WTC11 (cell line): Measurements from ENCODE around the gene TTC7B. TPM values are rescaled to one million over a fixed set of nuclear protein-coding genes. Genes with fewer than 3 reads are reported as not detected.

Source experiments
- ATAC-seq: fragments of 200-7000 bp; cut with Tn5 transposase; 2 replicates; pipeline ENCODE4 v1.10.0; 2021; ENCODE audit warnings: mild to moderate bottlenecking, moderate library complexity
- CTCF ChIA-PET: fragments of 300-600 bp; sonication (Branson Sonifier 250); formaldehyde crosslinking; loops from one replicate; lab custom pipeline; 2021; ENCODE audit warnings: antibody characterized with exemption; lab: Charles Lee
- POLR2A ChIA-PET: fragments of 350-600 bp; sonication (Branson Sonifier 250); formaldehyde crosslinking; loops from one replicate; lab custom pipeline; 2021; ENCODE audit warnings: antibody characterized with exemption; lab: Charles Lee
- DNase-seq: peaks from one replicate; pipeline ENCODE4 v3.0.0; 2021; ENCODE audit warnings: low spot score
- H3K27ac Mint-ChIP-seq: 2 replicates; pipeline ENCODE4 v1.8.0; 2021; ENCODE audit warnings: mixed read lengths
- H3K27me3 Mint-ChIP-seq: 2 replicates; pipeline ENCODE4 v1.8.0; 2021; ENCODE audit warnings: low read depth, mild to moderate bottlenecking, moderate library complexity, mixed read lengths
- H3K36me3 Mint-ChIP-seq: 2 replicates; pipeline ENCODE4 v1.8.0; 2021; ENCODE audit warnings: mixed read lengths
- H3K4me1 Mint-ChIP-seq: 2 replicates; pipeline ENCODE4 v1.8.0; 2022; ENCODE audit warnings: mixed read lengths
- H3K4me3 Mint-ChIP-seq: 2 replicates; pipeline ENCODE4 v1.8.0; 2021; ENCODE audit warnings: mild to moderate bottlenecking, moderate library complexity, mixed read lengths
- H3K9me3 Mint-ChIP-seq: 2 replicates; pipeline ENCODE4 v1.8.0; 2021; ENCODE audit warnings: mixed read lengths
- ESRRA ChIP-seq: sonication (generic); formaldehyde crosslinking; IDR thresholded peaks from 2 replicates; pipeline ENCODE4 v1.8.1; 2022; ENCODE audit warnings: mild to moderate bottlenecking, missing genetic modification reagents, borderline replicate concordance
- FOXJ3 ChIP-seq: sonication (generic); formaldehyde crosslinking; IDR thresholded peaks from 2 replicates; pipeline ENCODE4 v1.9.0; 2021; ENCODE audit warnings: missing genetic modification reagents, mild to moderate bottlenecking, borderline replicate concordance
- IRF2 ChIP-seq: sonication (generic); formaldehyde crosslinking; IDR thresholded peaks from 2 replicates; pipeline ENCODE4 v1.8.0; 2022; ENCODE audit warnings: low read depth, missing genetic modification reagents, borderline replicate concordance
- PRRX2 ChIP-seq: fragments of 250-450 bp; sonication (Bioruptor Pico); IDR thresholded peaks from 2 replicates; pipeline ENCODE4 v1.8.0; 2021; ENCODE audit warnings: mild to moderate bottlenecking
- RELA ChIP-seq: sonication (generic); formaldehyde crosslinking; IDR thresholded peaks from 2 replicates; pipeline ENCODE4 v1.8.1; 2022; ENCODE audit warnings: missing genetic modification reagents, mild to moderate bottlenecking, borderline replicate concordance
- TEAD1 ChIP-seq: sonication (generic); formaldehyde crosslinking; IDR thresholded peaks from 2 replicates; pipeline ENCODE4 v1.8.0; 2022; ENCODE audit warnings: mild to moderate bottlenecking, missing genetic modification reagents
- ZBTB21 ChIP-seq: sonication (generic); formaldehyde crosslinking; IDR thresholded peaks from 2 replicates; pipeline ENCODE4 v1.8.1; 2023; ENCODE audit warnings: mild to moderate bottlenecking, missing genetic modification reagents, borderline replicate concordance
- ZNF138 ChIP-seq: sonication (generic); formaldehyde crosslinking; conservative IDR thresholded peaks from 2 replicates; pipeline ENCODE4 v1.8.1; 2022; ENCODE audit warnings: mild to moderate bottlenecking, moderate library complexity, missing genetic modification reagents
- total RNA-seq: library from RNA; stranded (reverse); gene quantifications from 3 replicates; pipeline ENCODE4 v1.2.3, GENCODE V29; 2021
- TF ChIP-seq, protein P1 (sequence below): fragments of 250-450 bp; sonication (Bioruptor Pico); IDR thresholded peaks from 2 replicates; pipeline ENCODE4 v2.1.2; 2022; ENCODE audit warnings: mild to moderate bottlenecking, moderate library complexity
- TF ChIP-seq, protein P2 (sequence below): sonication (generic); formaldehyde crosslinking; IDR thresholded peaks from 2 replicates; pipeline ENCODE4 v1.8.0; 2023; ENCODE audit warnings: mild to moderate bottlenecking, missing genetic modification reagents
- TF ChIP-seq, protein P3 (sequence below): sonication (generic); formaldehyde crosslinking; IDR thresholded peaks from 2 replicates; pipeline ENCODE4 v1.8.1; 2022; ENCODE audit warnings: mild to moderate bottlenecking, moderate library complexity, missing genetic modification reagents
- TF ChIP-seq, protein P4 (sequence below): sonication (generic); formaldehyde crosslinking; IDR thresholded peaks from 2 replicates; pipeline ENCODE4 v1.8.1; 2022; ENCODE audit warnings: mild to moderate bottlenecking, missing genetic modification reagents, moderate library complexity, borderline replicate concordance
- TF ChIP-seq, protein P5 (sequence below): fragments of 250-450 bp; sonication (Bioruptor Pico); conservative IDR thresholded peaks from 2 replicates; pipeline ENCODE4 v1.9.0; 2021; ENCODE audit warnings: mild to moderate bottlenecking
- TF ChIP-seq, protein P6 (sequence below): sonication (generic); formaldehyde crosslinking; IDR thresholded peaks from 2 replicates; pipeline ENCODE4 v1.8.0; 2022; ENCODE audit warnings: mild to moderate bottlenecking, missing genetic modification reagents
- TF ChIP-seq, protein P7 (sequence below): sonication (generic); formaldehyde crosslinking; IDR thresholded peaks from 2 replicates; pipeline ENCODE4 v1.8.1; 2023; ENCODE audit warnings: mild to moderate bottlenecking, missing genetic modification reagents, borderline replicate concordance
- TF ChIP-seq, protein P8 (sequence below): sonication (generic); formaldehyde crosslinking; IDR thresholded peaks from 2 replicates; pipeline ENCODE4 v1.8.1; 2023; ENCODE audit warnings: mild to moderate bottlenecking, moderate library complexity, missing genetic modification reagents

The TTC7B gene
- total RNA-seq, 1 experiment from 2014 or later, result 27.6 TPM

DNA sequence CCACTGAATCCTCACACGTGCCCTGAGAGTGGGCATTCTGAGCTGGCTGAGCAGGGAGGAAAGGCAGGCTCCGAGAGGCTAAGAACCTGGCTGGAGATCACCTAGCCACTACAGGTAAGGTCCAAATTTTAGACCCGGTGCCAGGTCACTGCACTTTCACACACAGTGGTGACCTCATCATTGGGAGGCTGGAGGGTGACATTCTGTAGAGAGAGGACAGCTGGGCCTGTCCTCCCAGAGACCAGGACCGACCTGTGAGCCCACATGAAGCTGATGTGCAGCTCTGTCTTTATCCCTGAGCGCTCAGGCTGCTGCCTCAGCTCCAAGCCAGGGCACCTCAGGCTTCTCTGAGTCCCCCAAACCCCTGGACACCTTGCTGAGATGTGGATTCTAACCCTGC is 4.1 kb downstream of the TTC7B start (continued):
- TF ChIP-seq, protein P1, sequence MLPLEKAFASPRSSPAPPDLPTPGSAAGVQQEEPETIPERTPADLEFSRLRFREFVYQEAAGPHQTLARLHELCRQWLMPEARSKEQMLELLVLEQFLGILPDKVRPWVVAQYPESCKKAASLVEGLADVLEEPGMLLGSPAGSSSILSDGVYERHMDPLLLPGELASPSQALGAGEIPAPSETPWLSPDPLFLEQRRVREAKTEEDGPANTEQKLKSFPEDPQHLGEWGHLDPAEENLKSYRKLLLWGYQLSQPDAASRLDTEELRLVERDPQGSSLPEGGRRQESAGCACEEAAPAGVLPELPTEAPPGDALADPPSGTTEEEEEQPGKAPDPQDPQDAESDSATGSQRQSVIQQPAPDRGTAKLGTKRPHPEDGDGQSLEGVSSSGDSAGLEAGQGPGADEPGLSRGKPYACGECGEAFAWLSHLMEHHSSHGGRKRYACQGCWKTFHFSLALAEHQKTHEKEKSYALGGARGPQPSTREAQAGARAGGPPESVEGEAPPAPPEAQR (CRISPR knock-in tag), result no peak

DNA sequence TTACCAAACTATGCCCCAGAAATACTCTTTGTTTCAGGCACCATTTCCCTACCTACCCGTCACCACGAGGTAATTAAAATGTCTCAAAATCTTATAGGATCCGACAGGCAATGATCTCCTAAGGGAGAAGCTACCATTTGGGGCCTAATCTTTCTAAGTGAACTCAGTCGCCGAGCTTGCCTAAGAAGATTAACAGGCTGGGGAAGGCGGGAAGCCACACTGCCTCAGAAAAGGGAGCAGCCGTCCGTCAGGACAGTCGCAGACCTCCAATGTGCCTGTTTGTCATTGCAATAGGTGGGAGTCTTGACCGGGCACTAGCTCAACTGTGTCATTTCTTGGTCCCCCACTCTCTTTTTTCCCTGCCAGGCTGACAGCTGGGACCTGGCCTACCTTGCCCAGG is 4.6 kb downstream of the TTC7B start:
- Mint-ChIP-seq H3K9me3 (no peaks in the 10 kb centered on the region), H3K27ac (peak overlapping the region; percentile 32; the same call in 1 of the 2 replicates), H3K36me3 (no peaks in the 10 kb centered on the region), H3K27me3 (peaks cover 9% of the 10 kb centered on the region), H3K4me3 (no peak overlapping the region), H3K4me1 (peaks cover 6% of the 10 kb centered on the region)
- ChIA-PET CTCF (interaction anchor here (1.3 to 1.4 kb wide), 2 partner anchors 26 to 51 kb away, joined by 3 to 5 read pairs; no protein-coding TSS in a partner anchor), POLR2A (no interaction called here)
- DNase-seq (no peak), ATAC-seq (no peak)
- TF ChIP-seq ZNF138 (CRISPR knock-in tag) (no peak), IRF2 (CRISPR knock-in tag) (no peak), ESRRA (CRISPR knock-in tag) (no peak), RELA (CRISPR knock-in tag) (no peak), ZBTB21 (CRISPR knock-in tag) (no peak), PRRX2 (CRISPR knock-in tag) (no peak), TEAD1 (no peak), FOXJ3 (CRISPR knock-in tag) (no peak)
- TF ChIP-seq, protein P2, sequence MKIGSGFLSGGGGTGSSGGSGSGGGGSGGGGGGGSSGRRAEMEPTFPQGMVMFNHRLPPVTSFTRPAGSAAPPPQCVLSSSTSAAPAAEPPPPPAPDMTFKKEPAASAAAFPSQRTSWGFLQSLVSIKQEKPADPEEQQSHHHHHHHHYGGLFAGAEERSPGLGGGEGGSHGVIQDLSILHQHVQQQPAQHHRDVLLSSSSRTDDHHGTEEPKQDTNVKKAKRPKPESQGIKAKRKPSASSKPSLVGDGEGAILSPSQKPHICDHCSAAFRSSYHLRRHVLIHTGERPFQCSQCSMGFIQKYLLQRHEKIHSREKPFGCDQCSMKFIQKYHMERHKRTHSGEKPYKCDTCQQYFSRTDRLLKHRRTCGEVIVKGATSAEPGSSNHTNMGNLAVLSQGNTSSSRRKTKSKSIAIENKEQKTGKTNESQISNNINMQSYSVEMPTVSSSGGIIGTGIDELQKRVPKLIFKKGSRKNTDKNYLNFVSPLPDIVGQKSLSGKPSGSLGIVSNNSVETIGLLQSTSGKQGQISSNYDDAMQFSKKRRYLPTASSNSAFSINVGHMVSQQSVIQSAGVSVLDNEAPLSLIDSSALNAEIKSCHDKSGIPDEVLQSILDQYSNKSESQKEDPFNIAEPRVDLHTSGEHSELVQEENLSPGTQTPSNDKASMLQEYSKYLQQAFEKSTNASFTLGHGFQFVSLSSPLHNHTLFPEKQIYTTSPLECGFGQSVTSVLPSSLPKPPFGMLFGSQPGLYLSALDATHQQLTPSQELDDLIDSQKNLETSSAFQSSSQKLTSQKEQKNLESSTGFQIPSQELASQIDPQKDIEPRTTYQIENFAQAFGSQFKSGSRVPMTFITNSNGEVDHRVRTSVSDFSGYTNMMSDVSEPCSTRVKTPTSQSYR (CRISPR knock-in tag), result no peak
- TF ChIP-seq, protein P3, sequence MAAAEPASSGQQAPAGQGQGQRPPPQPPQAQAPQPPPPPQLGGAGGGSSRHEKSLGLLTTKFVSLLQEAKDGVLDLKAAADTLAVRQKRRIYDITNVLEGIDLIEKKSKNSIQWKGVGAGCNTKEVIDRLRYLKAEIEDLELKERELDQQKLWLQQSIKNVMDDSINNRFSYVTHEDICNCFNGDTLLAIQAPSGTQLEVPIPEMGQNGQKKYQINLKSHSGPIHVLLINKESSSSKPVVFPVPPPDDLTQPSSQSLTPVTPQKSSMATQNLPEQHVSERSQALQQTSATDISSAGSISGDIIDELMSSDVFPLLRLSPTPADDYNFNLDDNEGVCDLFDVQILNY (CRISPR knock-in tag), result no peak
- TF ChIP-seq, protein P4, sequence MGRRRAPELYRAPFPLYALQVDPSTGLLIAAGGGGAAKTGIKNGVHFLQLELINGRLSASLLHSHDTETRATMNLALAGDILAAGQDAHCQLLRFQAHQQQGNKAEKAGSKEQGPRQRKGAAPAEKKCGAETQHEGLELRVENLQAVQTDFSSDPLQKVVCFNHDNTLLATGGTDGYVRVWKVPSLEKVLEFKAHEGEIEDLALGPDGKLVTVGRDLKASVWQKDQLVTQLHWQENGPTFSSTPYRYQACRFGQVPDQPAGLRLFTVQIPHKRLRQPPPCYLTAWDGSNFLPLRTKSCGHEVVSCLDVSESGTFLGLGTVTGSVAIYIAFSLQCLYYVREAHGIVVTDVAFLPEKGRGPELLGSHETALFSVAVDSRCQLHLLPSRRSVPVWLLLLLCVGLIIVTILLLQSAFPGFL, result no peak
- TF ChIP-seq, protein P5, sequence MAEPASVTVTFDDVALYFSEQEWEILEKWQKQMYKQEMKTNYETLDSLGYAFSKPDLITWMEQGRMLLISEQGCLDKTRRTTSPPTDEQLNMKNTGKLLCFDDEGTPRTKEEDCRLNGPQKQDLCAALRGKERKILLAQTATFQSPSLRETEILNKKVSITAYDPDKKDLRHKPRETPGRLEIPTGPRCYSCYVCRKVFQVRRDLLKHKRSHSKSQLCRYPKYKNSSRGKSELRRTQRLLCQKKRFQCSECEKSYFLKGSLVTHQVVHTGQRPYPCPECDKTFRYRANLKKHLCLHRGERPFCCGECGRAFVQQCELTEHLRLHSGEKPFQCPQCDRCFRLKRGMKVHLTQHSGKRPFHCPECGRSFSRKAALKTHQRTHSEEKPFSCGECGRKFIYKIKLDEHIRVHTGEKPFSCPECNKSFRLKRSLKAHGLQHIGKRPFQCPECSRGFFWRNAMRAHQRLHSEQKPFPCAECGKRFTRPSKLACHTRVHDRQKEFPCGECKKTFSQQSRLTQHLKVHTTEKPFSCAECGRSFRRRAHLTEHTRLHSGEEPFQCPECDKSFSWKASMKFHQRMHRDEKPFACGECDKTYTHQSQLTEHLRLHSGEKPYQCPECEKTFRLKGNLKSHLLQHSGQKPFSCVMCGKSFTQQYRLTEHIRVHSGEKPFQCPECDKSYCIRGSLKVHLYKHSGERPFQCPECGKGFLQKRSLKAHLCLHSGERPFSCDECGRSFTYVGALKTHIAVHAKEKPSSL, result no peak
- TF ChIP-seq, protein P6, sequence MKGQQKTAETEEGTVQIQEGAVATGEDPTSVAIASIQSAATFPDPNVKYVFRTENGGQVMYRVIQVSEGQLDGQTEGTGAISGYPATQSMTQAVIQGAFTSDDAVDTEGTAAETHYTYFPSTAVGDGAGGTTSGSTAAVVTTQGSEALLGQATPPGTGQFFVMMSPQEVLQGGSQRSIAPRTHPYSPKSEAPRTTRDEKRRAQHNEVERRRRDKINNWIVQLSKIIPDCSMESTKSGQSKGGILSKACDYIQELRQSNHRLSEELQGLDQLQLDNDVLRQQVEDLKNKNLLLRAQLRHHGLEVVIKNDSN (CRISPR knock-in tag), result no peak
- TF ChIP-seq, protein P7, sequence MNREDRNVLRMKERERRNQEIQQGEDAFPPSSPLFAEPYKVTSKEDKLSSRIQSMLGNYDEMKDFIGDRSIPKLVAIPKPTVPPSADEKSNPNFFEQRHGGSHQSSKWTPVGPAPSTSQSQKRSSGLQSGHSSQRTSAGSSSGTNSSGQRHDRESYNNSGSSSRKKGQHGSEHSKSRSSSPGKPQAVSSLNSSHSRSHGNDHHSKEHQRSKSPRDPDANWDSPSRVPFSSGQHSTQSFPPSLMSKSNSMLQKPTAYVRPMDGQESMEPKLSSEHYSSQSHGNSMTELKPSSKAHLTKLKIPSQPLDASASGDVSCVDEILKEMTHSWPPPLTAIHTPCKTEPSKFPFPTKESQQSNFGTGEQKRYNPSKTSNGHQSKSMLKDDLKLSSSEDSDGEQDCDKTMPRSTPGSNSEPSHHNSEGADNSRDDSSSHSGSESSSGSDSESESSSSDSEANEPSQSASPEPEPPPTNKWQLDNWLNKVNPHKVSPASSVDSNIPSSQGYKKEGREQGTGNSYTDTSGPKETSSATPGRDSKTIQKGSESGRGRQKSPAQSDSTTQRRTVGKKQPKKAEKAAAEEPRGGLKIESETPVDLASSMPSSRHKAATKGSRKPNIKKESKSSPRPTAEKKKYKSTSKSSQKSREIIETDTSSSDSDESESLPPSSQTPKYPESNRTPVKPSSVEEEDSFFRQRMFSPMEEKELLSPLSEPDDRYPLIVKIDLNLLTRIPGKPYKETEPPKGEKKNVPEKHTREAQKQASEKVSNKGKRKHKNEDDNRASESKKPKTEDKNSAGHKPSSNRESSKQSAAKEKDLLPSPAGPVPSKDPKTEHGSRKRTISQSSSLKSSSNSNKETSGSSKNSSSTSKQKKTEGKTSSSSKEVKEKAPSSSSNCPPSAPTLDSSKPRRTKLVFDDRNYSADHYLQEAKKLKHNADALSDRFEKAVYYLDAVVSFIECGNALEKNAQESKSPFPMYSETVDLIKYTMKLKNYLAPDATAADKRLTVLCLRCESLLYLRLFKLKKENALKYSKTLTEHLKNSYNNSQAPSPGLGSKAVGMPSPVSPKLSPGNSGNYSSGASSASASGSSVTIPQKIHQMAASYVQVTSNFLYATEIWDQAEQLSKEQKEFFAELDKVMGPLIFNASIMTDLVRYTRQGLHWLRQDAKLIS, result no peak
- TF ChIP-seq, protein P8, sequence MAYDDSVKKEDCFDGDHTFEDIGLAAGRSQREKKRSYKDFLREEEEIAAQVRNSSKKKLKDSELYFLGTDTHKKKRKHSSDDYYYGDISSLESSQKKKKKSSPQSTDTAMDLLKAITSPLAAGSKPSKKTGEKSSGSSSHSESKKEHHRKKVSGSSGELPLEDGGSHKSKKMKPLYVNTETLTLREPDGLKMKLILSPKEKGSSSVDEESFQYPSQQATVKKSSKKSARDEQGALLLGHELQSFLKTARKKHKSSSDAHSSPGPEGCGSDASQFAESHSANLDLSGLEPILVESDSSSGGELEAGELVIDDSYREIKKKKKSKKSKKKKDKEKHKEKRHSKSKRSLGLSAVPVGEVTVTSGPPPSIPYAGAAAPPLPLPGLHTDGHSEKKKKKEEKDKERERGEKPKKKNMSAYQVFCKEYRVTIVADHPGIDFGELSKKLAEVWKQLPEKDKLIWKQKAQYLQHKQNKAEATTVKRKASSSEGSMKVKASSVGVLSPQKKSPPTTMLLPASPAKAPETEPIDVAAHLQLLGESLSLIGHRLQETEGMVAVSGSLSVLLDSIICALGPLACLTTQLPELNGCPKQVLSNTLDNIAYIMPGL (CRISPR knock-in tag), result no peak
